HepG2 (cell line): Measurements from ENCODE around the gene MRPL38. TPM values are rescaled to one million over a fixed set of nuclear protein-coding genes. Genes with fewer than 3 reads are reported as not detected.
A peak's percentile ranks its signal among the peaks of the same experiment; 100 is the strongest.

Source experiments
- BCL3 ChIP-seq: sonication (generic); formaldehyde crosslinking; IDR thresholded peaks from 2 replicates; pipeline ENCODE4 v1.5.1; 2020; ENCODE audit warnings: mild to moderate bottlenecking, missing genetic modification reagents, moderate library complexity
- HDAC2 ChIP-seq: sonication (generic); formaldehyde crosslinking; IDR thresholded peaks from 2 replicates; pipeline ENCODE4 v1.4.0; 2020; ENCODE audit warnings: missing genetic modification reagents
- HMG20A ChIP-seq: IDR thresholded peaks from 2 replicates; pipeline ENCODE4 v1.6.1; 2016; ENCODE audit warnings: borderline replicate concordance
- HNF1A ChIP-seq, 2 experiments: sonication (generic) in 1 of 2; formaldehyde crosslinking in 1 of 2; IDR thresholded peaks; 2 replicates each; pipeline versions ENCODE4 v1.4.0 to v1.6.1; 2016 to 2020; ENCODE audit warnings: borderline replicate concordance in 1 of 2, low read depth in 1 of 2, mild to moderate bottlenecking in 1 of 2, missing genetic modification reagents in 1 of 2
- MXI1 ChIP-seq: IDR thresholded peaks from 3 replicates; pipeline ENCODE4 v1.6.1; 2012; ENCODE audit warnings: low read depth, low read length, inconsistent platforms, borderline replicate concordance
- NCOA2 ChIP-seq: sonication (generic); formaldehyde crosslinking; IDR thresholded peaks from 2 replicates; pipeline ENCODE4 v1.8.0; 2022; ENCODE audit warnings: inconsistent platforms
- PHF20 ChIP-seq: sonication (generic); formaldehyde crosslinking; IDR thresholded peaks from 2 replicates; pipeline ENCODE4 v1.5.0; 2020; ENCODE audit warnings: mild to moderate bottlenecking, missing genetic modification reagents
- POLR2G ChIP-seq: fragments of 200-400 bp; formaldehyde crosslinking; IDR thresholded peaks from 2 replicates; pipeline ENCODE4 v1.6.1; 2018; ENCODE audit warnings: mild to moderate bottlenecking, low read depth, low read length, moderate library complexity
- PRMT3 ChIP-seq: sonication (generic); formaldehyde crosslinking; IDR thresholded peaks from 2 replicates; pipeline ENCODE4 v1.8.1; 2022; ENCODE audit warnings: low read depth, mild to moderate bottlenecking, moderate library complexity, missing genetic modification reagents, borderline replicate concordance
- SALL2 ChIP-seq: sonication (generic); formaldehyde crosslinking; IDR thresholded peaks from 2 replicates; pipeline ENCODE4 v1.8.1; 2023; ENCODE audit warnings: mild to moderate bottlenecking, missing genetic modification reagents, inconsistent platforms
- TOPORS ChIP-seq: sonication (generic); formaldehyde crosslinking; IDR thresholded peaks from 2 replicates; pipeline ENCODE4 v1.8.0; 2023; ENCODE audit warnings: mild to moderate bottlenecking, missing genetic modification reagents
- ZIK1 ChIP-seq: sonication (generic); formaldehyde crosslinking; IDR thresholded peaks from 2 replicates; pipeline ENCODE4 v1.5.0; 2020; ENCODE audit warnings: mild to moderate bottlenecking, low read depth, missing genetic modification reagents, borderline replicate concordance
- ZNF354B ChIP-seq: sonication (generic); formaldehyde crosslinking; IDR thresholded peaks from 2 replicates; pipeline ENCODE4 v1.8.0; 2022; ENCODE audit warnings: mild to moderate bottlenecking, missing genetic modification reagents
- ZNF414 ChIP-seq: sonication (generic); formaldehyde crosslinking; IDR thresholded peaks from 2 replicates; pipeline ENCODE4 v1.5.0; 2020; ENCODE audit warnings: missing genetic modification reagents
- ZNF672 ChIP-seq: sonication (generic); formaldehyde crosslinking; IDR thresholded peaks from 2 replicates; pipeline ENCODE4 v1.8.1; 2022; ENCODE audit warnings: missing genetic modification reagents
- ZNF709 ChIP-seq: sonication (generic); formaldehyde crosslinking; IDR thresholded peaks from 2 replicates; pipeline ENCODE4 v1.5.0; 2020; ENCODE audit warnings: mild to moderate bottlenecking, missing genetic modification reagents
- polyA plus RNA-seq, 8 experiments: library from polyadenylated mRNA; depleted of rRNA in 3 of 8; stranded (reverse) in 7 of 8; unstranded in 1 of 8; fragments of >200 nt; fragmentation: Illumina TruSeq in 4 of 8; extraction: Trizol in 4 of 8; gene quantifications; 2 replicates each; pipeline versions ENCODE4 v1.2.1 to v1.2.3, GENCODE V29; 2011 to 2016; ENCODE audit warnings: low read depth in 4 of 8, missing spikeins in 1 of 8, mixed read lengths in 1 of 8; ENCODE audit not compliant: insufficient read depth in 1 of 8
- total RNA-seq, 5 experiments: library from RNA; depleted of rRNA; stranded (reverse); fragments of >200 nt; fragmentation: Illumina TruSeq; extraction: Trizol; gene quantifications; 2 replicates each; pipeline ENCODE4 v1.2.3, GENCODE V29; 2016; ENCODE audit warnings: low read depth in 1 of 5
- TF ChIP-seq, protein P1 (sequence below): sonication (generic); formaldehyde crosslinking; IDR thresholded peaks from 2 replicates; pipeline ENCODE4 v1.4.0; 2020; ENCODE audit warnings: missing genetic modification reagents, borderline replicate concordance
- TF ChIP-seq, protein P2 (sequence below): sonication (generic); formaldehyde crosslinking; IDR thresholded peaks from 2 replicates; pipeline ENCODE4 v1.8.0; 2022; ENCODE audit warnings: mild to moderate bottlenecking, missing genetic modification reagents, moderate library complexity

Gene MRPL38
- total and polyA plus RNA-seq, 2 of the 13 experiments (the other 11 are each of a cell fraction or from before 2014, with no cell fraction given): 83.7 to 125 TPM

- TF ChIP-seq, protein P1, sequence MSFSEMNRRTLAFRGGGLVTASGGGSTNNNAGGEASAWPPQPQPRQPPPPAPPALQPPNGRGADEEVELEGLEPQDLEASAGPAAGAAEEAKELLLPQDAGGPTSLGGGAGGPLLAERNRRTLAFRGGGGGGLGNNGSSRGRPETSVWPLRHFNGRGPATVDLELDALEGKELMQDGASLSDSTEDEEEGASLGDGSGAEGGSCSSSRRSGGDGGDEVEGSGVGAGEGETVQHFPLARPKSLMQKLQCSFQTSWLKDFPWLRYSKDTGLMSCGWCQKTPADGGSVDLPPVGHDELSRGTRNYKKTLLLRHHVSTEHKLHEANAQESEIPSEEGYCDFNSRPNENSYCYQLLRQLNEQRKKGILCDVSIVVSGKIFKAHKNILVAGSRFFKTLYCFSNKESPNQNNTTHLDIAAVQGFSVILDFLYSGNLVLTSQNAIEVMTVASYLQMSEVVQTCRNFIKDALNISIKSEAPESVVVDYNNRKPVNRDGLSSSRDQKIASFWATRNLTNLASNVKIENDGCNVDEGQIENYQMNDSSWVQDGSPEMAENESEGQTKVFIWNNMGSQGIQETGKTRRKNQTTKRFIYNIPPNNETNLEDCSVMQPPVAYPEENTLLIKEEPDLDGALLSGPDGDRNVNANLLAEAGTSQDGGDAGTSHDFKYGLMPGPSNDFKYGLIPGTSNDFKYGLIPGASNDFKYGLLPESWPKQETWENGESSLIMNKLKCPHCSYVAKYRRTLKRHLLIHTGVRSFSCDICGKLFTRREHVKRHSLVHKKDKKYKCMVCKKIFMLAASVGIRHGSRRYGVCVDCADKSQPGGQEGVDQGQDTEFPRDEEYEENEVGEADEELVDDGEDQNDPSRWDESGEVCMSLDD (CRISPR knock-in tag): peak; percentile 25; the same call in 1 of the 2 replicates
- TF ChIP-seq ZNF414: no peak
- TF ChIP-seq HMG20A (CRISPR knock-in tag): no peak
- TF ChIP-seq ZNF354B (CRISPR knock-in tag): peak; percentile 17; the same call in 1 of the 2 replicates
- peak; percentile 36; the same call in 1 of the 2 replicates for TF ChIP-seq PHF20 (CRISPR knock-in tag)
- TF ChIP-seq NCOA2 (CRISPR knock-in tag): peak; percentile 47; the same call in 1 of the 2 replicates
- TF ChIP-seq HDAC2 (CRISPR knock-in tag): no peak; the same call in 1 of the 2 replicates
- TF ChIP-seq TOPORS (CRISPR knock-in tag): peak; percentile 91
- TF ChIP-seq, protein P2, sequence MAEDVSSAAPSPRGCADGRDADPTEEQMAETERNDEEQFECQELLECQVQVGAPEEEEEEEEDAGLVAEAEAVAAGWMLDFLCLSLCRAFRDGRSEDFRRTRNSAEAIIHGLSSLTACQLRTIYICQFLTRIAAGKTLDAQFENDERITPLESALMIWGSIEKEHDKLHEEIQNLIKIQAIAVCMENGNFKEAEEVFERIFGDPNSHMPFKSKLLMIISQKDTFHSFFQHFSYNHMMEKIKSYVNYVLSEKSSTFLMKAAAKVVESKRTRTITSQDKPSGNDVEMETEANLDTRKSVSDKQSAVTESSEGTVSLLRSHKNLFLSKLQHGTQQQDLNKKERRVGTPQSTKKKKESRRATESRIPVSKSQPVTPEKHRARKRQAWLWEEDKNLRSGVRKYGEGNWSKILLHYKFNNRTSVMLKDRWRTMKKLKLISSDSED (CRISPR knock-in tag): no peak
- TF ChIP-seq PRMT3 (CRISPR knock-in tag): 0 out of 2 replicates have a peak, but pooled peaks have one; percentile 38
- peak; percentile 83 for TF ChIP-seq BCL3 (CRISPR knock-in tag)
- TF ChIP-seq SALL2: peak; percentile 72; the same call in 1 of the 2 replicates
- peak; percentile 95 for TF ChIP-seq POLR2G
- TF ChIP-seq HNF1A (IDR thresholded peaks at IDR 0.05; ENCODE audit: low read depth): no peak
- peak; percentile 62 for TF ChIP-seq HNF1A (CRISPR knock-in tag; IDR thresholded peaks at IDR 0.05; ENCODE audit: borderline replicate concordance)
- peak; percentile 60; the same call in 2 of the 3 replicates for TF ChIP-seq MXI1
- peak; percentile 34; the same call in 1 of the 2 replicates for TF ChIP-seq ZNF709 (CRISPR knock-in tag)
- 0 out of 2 replicates have a peak, but pooled peaks have one; percentile 62 for TF ChIP-seq ZIK1 (CRISPR knock-in tag)
- peak; percentile 84; the same call in 1 of the 2 replicates for TF ChIP-seq ZNF672 (CRISPR knock-in tag)
Measured at GRCh38 chr17:75896415-75897159, 8.1 kb downstream of the MRPL38 start, which contains the start of gene TRIM65 (continued).
